ENCODE measurements around the gene CYP17A1. TPM values are rescaled to one million over a fixed set of nuclear protein-coding genes. Genes with fewer than 3 reads are reported as not detected.

The CYP17A1 gene
- total and polyA plus RNA-seq, 4 donors = 0.39 to 3.7 (median 1.6) TPM

GRCh38 chr10:102819054-102819453 is 18.2 kb downstream of the CYP17A1 start:
- no peak overlapping the region for H3K4me3 ChIP-seq
- H3K9ac ChIP-seq (ENCODE audit: insufficient read depth in 1 of 2, low read length in 2 of 2) = no peak overlapping the region
- H3K9me3 ChIP-seq (ENCODE audit: control insufficient read depth in 4 of 4, insufficient read depth in 3 of 4, low read length in 3 of 4) = no peaks in the 10 kb centered on the region
- peaks cover 0 to 6% (median under 1%) of the 10 kb centered on the region in 4 donors for H3K36me3 ChIP-seq (ENCODE audit: control insufficient read depth in 4 of 4, insufficient read depth in 4 of 4, low read length in 4 of 4)
- ATAC-seq (ENCODE audit: insufficient read depth, low FRiP score) = no peak
- H3K4me1 ChIP-seq (ENCODE audit: control insufficient read depth in 5 of 5, insufficient read depth in 5 of 5, low read length in 5 of 5) = peaks cover 3 to 22% (median 11%) of the 10 kb centered on the region in 5 donors
- TF ChIP-seq, protein P1, sequence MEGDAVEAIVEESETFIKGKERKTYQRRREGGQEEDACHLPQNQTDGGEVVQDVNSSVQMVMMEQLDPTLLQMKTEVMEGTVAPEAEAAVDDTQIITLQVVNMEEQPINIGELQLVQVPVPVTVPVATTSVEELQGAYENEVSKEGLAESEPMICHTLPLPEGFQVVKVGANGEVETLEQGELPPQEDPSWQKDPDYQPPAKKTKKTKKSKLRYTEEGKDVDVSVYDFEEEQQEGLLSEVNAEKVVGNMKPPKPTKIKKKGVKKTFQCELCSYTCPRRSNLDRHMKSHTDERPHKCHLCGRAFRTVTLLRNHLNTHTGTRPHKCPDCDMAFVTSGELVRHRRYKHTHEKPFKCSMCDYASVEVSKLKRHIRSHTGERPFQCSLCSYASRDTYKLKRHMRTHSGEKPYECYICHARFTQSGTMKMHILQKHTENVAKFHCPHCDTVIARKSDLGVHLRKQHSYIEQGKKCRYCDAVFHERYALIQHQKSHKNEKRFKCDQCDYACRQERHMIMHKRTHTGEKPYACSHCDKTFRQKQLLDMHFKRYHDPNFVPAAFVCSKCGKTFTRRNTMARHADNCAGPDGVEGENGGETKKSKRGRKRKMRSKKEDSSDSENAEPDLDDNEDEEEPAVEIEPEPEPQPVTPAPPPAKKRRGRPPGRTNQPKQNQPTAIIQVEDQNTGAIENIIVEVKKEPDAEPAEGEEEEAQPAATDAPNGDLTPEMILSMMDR (IDR thresholded peaks at IDR 0.05; ENCODE audit: control extremely low read depth, extremely low read depth) = no peak
- peak; percentile 62 to 81 (median 70) for DNase-seq
- H3K27me3 ChIP-seq (ENCODE audit: control insufficient read depth in 3 of 3, insufficient read depth in 3 of 3, low read length in 2 of 3) = no peaks in the 10 kb centered on the region
- whole genome bisulfite sequencing, 2 donors = 15 to 51% methylated on average over 6 of the region's 6 CpGs
- peak overlapping the region in 1 of 2 donors; percentile 27 for H3K27ac ChIP-seq (ENCODE audit: low read depth in 1 of 2, low read length in 1 of 2)

- 93 to 95% methylated on average over 4 of the region's 4 CpGs for WGBS, 2 donors
- TF ChIP-seq, protein P1 (IDR thresholded peaks at IDR 0.05; ENCODE audit: control extremely low read depth, extremely low read depth) = no peak
- no peaks in the 10 kb centered on the region for H3K9me3 ChIP-seq (ENCODE audit: control insufficient read depth in 4 of 4, insufficient read depth in 3 of 4, low read length in 3 of 4)
- DNase-seq (no peak), ATAC-seq (ENCODE audit: insufficient read depth, low FRiP score) (no peak)
- peak overlapping the region; percentile 73 to 98 for H3K27ac ChIP-seq (ENCODE audit: low read depth in 1 of 2, low read length in 1 of 2)
- H3K9ac ChIP-seq (ENCODE audit: insufficient read depth in 1 of 2, low read length in 2 of 2) = no peak overlapping the region
- peaks cover 3 to 22% (median 13%) of the 10 kb centered on the region in 5 donors for H3K4me1 ChIP-seq (ENCODE audit: control insufficient read depth in 5 of 5, insufficient read depth in 5 of 5, low read length in 5 of 5)
- no peak overlapping the region for H3K4me3 ChIP-seq
- peaks cover 5 to 18% (median 16%) of the 10 kb centered on the region in 4 donors for H3K36me3 ChIP-seq (ENCODE audit: control insufficient read depth in 4 of 4, insufficient read depth in 4 of 4, low read length in 4 of 4)
- no peaks in the 10 kb centered on the region for H3K27me3 ChIP-seq (ENCODE audit: control insufficient read depth in 3 of 3, insufficient read depth in 3 of 3, low read length in 2 of 3)
Measured at GRCh38 chr10:102817175-102817574, 20.0 kb downstream of the CYP17A1 start.

DNA sequence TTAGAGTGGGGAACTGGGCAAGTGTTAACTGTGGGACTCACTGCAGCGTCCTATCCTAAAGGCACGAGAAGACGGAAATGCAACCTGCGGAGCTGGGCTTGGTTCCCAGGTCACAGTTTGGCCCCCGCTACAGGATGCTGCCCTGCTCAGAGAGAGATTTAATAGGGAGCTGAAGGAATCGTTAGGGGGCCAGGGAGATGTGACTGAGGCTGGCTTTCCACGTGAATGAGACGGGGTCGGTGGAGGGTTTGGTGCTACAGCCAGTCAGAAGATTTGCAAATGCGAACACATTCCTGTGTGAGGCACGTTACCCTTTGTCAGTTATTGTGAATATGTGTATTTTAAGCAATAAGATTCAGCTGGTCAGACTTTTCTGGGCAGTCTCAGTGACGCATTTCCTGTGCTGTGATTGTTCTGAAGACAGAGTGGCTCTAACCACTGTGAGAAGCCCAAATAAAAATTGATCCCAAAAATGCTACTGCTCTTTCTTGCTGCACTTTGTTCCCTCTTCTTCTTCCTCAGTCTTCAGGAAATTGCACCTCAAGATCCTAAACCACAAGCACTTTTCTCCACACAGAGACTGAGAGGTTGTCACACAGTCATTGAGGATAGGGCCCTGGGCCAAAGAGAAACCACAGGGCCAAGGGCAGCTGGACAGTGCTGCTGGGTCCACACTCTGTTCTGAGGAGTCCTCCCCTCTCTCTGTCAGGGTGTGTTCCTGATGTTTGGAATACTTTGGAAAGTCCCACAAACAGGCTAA is 21.2 kb downstream of the CYP17A1 start:
- no peak overlapping the region for H3K4me3 ChIP-seq
- peak; percentile 64 for ATAC-seq (ENCODE audit: insufficient read depth, low FRiP score)
- H3K9ac ChIP-seq (ENCODE audit: insufficient read depth in 1 of 2, low read length in 2 of 2) = peak overlapping the region in 1 of 2 donors; percentile 26
- WGBS, 2 donors = 24 to 43% methylated on average over 12 of the region's 12 CpGs
- peaks cover 3 to 22% (median 13%) of the 10 kb centered on the region in 5 donors for H3K4me1 ChIP-seq (ENCODE audit: control insufficient read depth in 5 of 5, insufficient read depth in 5 of 5, low read length in 5 of 5)
- DNase-seq = peak; percentile 41 to 74 (median 63)
- peaks cover 10 to 26% (median 25%) of the 10 kb centered on the region in 4 donors for H3K36me3 ChIP-seq (ENCODE audit: control insufficient read depth in 4 of 4, insufficient read depth in 4 of 4, low read length in 4 of 4)
- TF ChIP-seq, protein P1 (IDR thresholded peaks at IDR 0.05; ENCODE audit: control extremely low read depth, extremely low read depth) = no peak
- H3K9me3 ChIP-seq (ENCODE audit: control insufficient read depth in 4 of 4, insufficient read depth in 3 of 4, low read length in 3 of 4) = no peaks in the 10 kb centered on the region
- peak overlapping the region; percentile 73 to 98 for H3K27ac ChIP-seq (ENCODE audit: low read depth in 1 of 2, low read length in 1 of 2)
- H3K27me3 ChIP-seq (ENCODE audit: control insufficient read depth in 3 of 3, insufficient read depth in 3 of 3, low read length in 2 of 3) = no peaks in the 10 kb centered on the region
